ENCODE results near the gene USP6NL.

Gene USP6NL

DNA sequence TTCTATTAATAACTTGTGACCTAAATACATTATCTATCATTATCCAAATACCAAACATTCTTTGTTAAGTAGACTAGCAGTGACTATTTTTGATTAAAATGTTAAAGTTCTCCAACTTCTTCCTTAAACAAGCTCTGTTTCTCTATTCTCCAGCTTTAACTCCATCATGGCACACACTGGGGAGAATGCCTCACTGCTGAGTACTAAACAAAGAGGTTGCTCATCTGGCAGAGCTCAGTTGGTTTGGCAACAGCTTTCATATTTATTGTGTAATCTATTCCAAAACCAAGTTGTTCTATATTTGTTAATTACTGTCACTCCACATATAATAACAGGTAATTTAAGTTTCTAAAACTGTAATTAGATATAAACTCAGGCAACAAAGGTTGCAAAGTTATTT, 89.6 kb downstream of the USP6NL start:
- in situ Hi-C loops (cut with HindIII; ENCODE audit: low sequenced_read_pairs): no loop called here
- peak; percentile 16 for DNase-seq (ENCODE audit: low read depth)
- TF ChIP-seq, protein P1, sequence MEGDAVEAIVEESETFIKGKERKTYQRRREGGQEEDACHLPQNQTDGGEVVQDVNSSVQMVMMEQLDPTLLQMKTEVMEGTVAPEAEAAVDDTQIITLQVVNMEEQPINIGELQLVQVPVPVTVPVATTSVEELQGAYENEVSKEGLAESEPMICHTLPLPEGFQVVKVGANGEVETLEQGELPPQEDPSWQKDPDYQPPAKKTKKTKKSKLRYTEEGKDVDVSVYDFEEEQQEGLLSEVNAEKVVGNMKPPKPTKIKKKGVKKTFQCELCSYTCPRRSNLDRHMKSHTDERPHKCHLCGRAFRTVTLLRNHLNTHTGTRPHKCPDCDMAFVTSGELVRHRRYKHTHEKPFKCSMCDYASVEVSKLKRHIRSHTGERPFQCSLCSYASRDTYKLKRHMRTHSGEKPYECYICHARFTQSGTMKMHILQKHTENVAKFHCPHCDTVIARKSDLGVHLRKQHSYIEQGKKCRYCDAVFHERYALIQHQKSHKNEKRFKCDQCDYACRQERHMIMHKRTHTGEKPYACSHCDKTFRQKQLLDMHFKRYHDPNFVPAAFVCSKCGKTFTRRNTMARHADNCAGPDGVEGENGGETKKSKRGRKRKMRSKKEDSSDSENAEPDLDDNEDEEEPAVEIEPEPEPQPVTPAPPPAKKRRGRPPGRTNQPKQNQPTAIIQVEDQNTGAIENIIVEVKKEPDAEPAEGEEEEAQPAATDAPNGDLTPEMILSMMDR (IDR thresholded peaks at IDR 0.05; ENCODE audit: low read depth, low read length, missing control alignments): no peak
- no peak overlapping the region for H3K4me3 ChIP-seq (ENCODE audit: low read depth, low read length)

DNA sequence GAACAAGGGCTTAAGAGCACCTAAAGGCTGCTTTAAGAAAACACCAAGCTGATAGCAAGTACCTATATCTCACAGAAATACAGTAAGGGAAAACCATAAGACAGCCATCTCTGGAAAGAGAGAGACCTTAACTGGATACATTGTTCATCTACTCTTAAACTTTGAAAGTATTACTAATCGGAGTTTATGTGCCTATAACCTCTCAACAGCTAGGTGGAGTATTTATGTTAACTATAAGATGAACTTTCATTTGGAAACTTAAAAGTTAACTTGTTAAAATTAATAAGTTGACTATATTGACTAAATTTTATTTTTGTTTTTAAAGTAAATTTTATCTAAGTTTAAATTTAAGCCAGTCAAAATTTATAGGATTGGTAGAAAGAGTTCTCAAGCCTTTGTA, 90.6 kb downstream of the USP6NL start:
- TF ChIP-seq, protein P1 (IDR thresholded peaks at IDR 0.05; ENCODE audit: low read depth, low read length, missing control alignments): no peak
- H3K4me3 ChIP-seq (ENCODE audit: low read depth, low read length): no peak overlapping the region
- in situ Hi-C loops (cut with HindIII; ENCODE audit: low sequenced_read_pairs): no loop called here
- DNase-seq (ENCODE audit: low read depth): no peak

GRCh38 chr10:11517150-11517549, 94.3 kb downstream of the USP6NL start:
- TF ChIP-seq, protein P1 (IDR thresholded peaks at IDR 0.05; ENCODE audit: low read depth, low read length, missing control alignments): no peak
- no peak for DNase-seq (ENCODE audit: low read depth)
- no peak overlapping the region for H3K4me3 ChIP-seq (ENCODE audit: low read depth, low read length)
- in situ Hi-C loops (cut with HindIII; ENCODE audit: low sequenced_read_pairs): no loop called here

DNA sequence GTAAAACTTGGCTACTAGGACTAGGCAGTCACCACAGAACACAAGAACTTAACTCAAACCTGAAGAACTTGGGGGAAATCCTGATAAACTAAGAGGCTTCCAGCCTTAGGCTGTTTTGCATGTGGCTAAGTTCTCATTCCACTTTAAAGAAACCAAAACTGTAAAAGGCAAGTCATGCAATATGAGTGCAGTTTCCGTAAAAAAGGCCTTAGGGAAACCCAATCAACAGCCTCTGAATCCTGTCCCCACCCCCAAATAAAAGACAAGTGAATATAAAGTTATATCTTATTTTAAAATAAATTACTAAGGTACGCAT, 95.1 kb downstream of the USP6NL start:
- no peak overlapping the region for H3K4me3 ChIP-seq (ENCODE audit: low read depth, low read length)
- no peak for DNase-seq (ENCODE audit: low read depth)
- TF ChIP-seq, protein P1 (IDR thresholded peaks at IDR 0.05; ENCODE audit: low read depth, low read length, missing control alignments): no peak
- in situ Hi-C loops (cut with HindIII; ENCODE audit: low sequenced_read_pairs): no loop called here

- TF ChIP-seq, protein P1 (IDR thresholded peaks at IDR 0.05; ENCODE audit: low read depth, low read length, missing control alignments): peak; percentile 89
- peak; percentile 56 for DNase-seq (ENCODE audit: low read depth)
- H3K4me3 ChIP-seq (ENCODE audit: low read depth, low read length): no peak overlapping the region
- in situ Hi-C loops (cut with HindIII; ENCODE audit: low sequenced_read_pairs): no loop called here
Observed at GRCh38 chr10:11515596-11516430, 95.6 kb downstream of the USP6NL start.

DNA sequence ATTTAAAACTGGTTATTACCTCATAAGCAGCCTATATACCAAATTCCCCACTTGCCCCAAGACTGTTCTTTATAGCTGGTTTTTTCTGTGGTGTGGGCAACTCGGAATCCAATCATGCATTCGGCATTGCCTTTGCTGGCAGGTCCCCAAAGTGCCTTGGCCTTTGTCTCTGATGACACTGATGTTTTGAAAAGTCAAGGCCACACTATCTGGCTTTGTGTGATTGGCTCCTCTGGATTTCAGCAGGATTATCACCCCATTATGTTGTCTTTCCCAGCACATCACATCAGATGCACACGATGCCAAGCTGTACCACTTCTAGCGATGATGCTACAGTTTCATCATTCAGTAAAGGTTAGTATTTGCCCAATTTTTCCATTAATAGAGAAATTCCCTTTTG, 97.7 kb downstream of the USP6NL start:
- in situ Hi-C loops (cut with HindIII; ENCODE audit: low sequenced_read_pairs): no loop called here
- TF ChIP-seq, protein P1 (IDR thresholded peaks at IDR 0.05; ENCODE audit: low read depth, low read length, missing control alignments): no peak
- no peak for DNase-seq (ENCODE audit: low read depth)
- no peak overlapping the region for H3K4me3 ChIP-seq (ENCODE audit: low read depth, low read length)

Measured in astrocyte of the cerebellum (primary cell).